Stimulated activated CD8-positive, alpha-beta memory T cell treated with anti-CD3 and anti-CD28 coated beads, Interleukin-7, amount 100 ng/mL, for 48 hours (primary cell): Measurements from ENCODE around the gene STX16.
"Not testable (repeated sequence)": the region's sequence is repeated elsewhere in the genome, so short reads cannot be mapped to it uniquely, and the experiment has no call there.

ENCODE experiments used
- DNase-seq, 2 donors: peaks; one replicate each; pipeline ENCODE4 v3.0.0-alpha.2; 2020; ENCODE audit warnings: low read depth in 1 of 2; ENCODE audit errors: extremely low read depth in 1 of 2

The STX16 gene

DNA sequence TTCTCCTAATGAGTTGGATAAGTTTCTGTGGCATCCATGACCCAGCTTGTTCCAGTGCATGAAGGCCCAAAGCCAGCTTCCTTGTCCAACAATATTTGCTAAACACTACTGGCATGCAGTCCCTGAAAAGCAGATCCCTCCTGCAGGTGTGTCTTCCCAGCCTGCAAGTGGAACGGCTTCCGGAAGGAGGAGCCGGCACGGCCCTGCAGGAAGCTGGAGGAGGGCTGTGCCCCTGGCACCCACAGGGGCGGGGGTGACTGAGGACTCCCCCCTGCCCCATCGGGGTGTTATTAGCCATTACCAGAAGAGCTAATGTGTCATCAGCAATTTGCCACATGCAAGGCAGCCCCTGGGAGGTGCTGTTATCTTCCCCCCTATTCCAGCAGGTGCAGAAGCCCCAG is 68.9 kb downstream of the STX16 start:
- DNase-seq: no peak

DNA sequence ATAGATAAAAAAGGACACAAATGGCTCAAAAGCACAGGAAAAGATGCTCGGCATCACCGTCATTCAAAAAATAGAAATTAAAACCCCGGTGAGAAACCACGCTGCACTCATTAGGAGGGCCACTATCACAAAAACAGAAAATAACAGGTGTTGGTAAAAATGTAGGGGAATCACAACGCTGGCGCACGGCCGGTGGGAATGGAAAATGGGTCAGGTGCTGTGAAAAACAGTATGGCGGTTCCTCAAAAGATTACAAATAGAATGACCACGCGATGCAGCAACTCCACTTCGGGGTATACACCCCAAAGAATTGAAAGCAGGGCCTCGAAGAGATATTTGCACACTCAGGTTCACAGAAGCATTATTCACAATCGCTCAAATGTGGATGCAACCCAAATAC is 69.8 kb downstream of the STX16 start:
- no peak for DNase-seq

DNA sequence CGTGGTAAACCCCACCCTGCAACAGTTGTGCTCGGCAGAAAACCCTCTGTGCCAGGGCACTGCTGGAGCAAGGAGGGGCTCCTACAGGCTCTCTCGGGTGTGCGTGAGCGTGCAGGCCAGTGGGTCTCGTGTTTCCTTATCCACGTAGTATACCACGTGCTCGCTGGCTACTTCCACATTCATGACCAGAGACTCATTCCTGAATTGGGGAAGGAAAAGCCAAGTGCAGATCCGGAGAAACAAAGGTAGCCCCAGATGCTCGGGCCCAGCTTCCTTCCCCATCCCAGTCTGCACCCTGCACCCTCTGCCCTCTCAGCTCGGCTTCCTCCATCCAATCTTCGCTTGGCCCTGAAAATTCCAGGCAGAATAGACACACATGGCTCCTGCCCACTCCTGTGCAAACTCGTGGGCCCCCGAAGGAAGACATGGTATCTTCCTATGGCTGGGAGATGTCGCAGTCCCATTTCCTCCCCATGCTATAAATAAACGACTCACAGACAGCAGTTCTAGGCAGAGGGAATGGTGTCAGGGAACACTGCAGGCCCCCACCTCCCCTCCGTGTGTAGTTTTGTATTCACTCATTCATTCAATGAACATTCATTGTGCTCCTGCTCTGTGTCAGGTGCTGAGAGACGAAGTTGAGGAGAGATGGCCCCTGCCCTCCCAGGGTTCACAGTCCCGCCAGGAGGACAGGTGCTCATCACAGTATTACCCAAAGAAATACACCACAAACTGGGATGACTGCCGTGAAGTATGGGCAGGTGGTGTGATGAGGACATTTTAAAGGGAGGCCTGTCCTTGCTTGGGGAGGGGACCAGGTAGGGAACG is 71.1 kb downstream of the STX16 start:
- no peak for DNase-seq

DNA sequence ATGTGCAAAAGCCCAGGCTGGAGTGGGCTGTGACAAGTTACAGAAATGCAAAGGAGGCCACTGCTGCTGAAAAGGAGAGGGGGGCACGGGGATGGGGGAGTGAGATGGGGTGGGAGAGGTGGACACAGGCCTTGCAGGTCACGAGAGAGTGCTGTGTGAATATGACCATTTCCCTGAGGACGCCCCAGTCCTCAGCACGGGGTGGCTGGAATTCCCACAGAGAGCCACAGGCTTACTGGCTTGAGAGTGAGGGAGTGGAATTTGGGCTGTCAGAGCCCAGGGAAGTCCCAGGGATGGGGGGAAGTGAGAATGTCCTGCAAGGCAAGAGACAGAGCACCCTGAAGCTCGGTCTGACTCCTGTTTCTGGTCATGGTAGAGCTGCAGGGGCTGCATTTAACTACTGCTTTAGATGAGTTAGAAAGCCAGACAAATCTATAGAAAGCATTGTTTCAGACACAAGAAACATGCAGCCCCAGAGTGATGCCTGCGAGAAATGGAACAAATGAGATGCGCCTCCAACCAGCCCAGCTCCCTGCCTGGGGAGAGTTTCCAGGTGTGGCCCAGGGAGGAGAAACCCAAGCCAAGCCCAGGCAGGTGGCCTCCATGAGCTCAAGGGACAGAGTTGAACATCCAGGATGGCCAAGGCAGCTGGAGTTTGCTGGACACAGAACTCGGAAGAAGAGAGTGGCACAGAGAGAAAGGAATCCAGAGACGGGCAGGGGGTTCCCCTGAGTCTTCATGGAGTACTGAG is 72.0 kb downstream of the STX16 start:
- DNase-seq: no peak

DNA sequence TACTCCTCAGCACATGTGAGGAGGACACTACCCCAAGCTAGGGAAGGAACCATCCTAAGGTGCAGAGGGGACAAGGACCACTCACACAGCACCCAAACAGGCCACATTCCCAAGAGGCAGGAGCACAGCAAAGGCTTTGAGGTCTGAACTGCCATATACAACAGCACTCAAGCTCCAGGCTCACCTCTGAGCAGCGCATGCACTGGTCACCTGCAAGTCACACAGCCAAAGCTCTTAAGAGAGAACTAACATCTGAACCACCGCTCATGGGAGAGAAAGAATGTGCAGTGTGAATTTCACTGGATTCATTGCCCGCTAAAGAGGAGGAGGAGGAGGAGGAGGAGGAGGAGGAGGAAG is 72.5 kb downstream of the STX16 start:
- DNase-seq: no peak

DNA sequence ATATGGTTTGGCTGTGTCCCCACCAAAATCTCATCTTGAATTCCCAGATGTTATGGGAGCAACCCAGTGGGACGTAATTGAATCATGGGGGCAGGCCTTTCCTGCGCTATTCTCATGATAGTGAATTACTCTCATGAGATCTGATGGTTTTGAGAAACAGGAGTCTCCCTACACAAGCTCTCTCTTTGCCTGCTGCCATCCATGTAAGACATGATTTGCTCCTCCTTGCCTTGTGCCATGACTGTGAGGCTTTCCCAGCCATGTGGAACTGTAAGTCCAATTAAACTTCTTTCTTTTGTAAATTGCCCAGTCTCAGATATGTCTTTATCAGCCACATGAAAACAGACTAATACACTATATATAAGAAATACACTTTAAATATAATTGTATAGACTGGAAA is 75.1 kb downstream of the STX16 start:
- not testable (repeated sequence) for DNase-seq
